Left colon (tissue), 2 donors: ENCODE data around the gene ZFPM1. TPM values are rescaled to one million over a fixed set of nuclear protein-coding genes. Genes with fewer than 3 reads are reported as not detected.
A peak's percentile ranks its signal among the peaks of the same experiment; 100 is the strongest.

ENCODE experiments used
- ATAC-seq: fragments of 200-7000 bp; cut with Tn5 transposase; one replicate; pipeline ENCODE4 v1.9.1; 2020; ENCODE audit warnings: mild to moderate bottlenecking, moderate library complexity
- DNase-seq, 2 donors: peaks; one replicate each; pipeline ENCODE4 v3.0.0-alpha.2; 2020
- intact Hi-C, 2 donors: fragments of 100-400 bp; cut with DNase I in 1 of 2; cut with micrococcal nuclease in 1 of 2; formaldehyde crosslinking; loops; one replicate each; pipeline versions ENCODE4 v1.11.2 to v1.14.0; 2022; cut with DNase I, micrococcal nuclease
- total RNA-seq, 2 donors: library from RNA; stranded (reverse); fragmentation: NEBNext Ultra II Directional; extraction: Animal tissue kit (Norgen Biotek cat#: 25700); gene quantifications; one replicate each; pipeline ENCODE4 v1.2.1, GENCODE V29; 2021
- donor health status: DM: no; HTN: no; CAD: no.
- donor health status: DM: yes; HTN: yes; CAD: no.

Gene ZFPM1
- total RNA-seq, 2 donors from 2014 or later, result 8.0 to 11.3 TPM

DNA sequence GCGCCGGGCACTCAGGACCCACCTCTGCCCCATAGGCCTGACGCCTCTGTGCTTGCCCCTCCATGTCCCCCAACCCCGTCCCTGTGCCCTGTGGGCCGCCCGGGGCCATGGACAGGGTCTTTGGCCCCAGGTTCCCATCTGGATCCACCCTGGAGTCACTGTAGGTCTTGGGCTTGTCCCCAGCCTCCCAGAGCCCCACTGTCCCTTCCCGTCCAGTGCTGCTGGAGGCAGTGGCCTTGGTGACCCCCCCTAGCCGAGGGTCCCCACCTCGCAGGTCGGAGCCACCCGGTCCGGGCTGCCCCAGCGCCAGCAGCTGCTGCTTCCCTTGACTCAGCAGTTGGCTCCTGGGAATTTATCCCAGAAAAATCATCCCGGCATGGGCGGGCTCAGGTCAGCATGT lies 49.3 kb downstream of the ZFPM1 start:
- DNase-seq, result no peak
- intact Hi-C loops, result no loop called here
- ATAC-seq, result no peak

GRCh38 chr16:88502776-88503280 lies 49.7 kb downstream of the ZFPM1 start:
- intact Hi-C loops, result no loop called here
- DNase-seq (no peak), ATAC-seq (no peak)

DNA sequence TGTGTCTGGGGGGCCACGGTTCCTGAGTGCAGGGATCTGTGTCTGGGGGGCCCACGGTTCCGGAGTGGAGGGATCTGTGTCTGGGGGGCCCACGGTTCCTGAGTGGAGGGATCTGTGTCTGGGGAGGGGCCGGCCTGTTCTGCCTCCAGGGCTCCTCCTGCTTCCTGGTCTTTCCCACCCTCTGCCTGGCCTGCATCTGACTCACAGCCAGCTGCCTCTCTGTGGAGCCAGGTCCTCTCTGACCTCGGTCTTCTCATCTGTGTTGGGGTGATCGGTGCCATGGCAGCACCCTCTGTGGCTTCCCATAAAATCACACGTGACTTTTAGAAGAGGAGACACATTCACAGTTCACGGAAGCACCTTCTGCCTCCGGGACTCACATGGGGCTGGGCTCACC lies 50.3 kb downstream of the ZFPM1 start:
- no peak for ATAC-seq
- intact Hi-C loops, result no loop called here
- no peak for DNase-seq

GRCh38 chr16:88503771-88504488 lies 50.9 kb downstream of the ZFPM1 start:
- ATAC-seq (no peak), DNase-seq (no peak)
- intact Hi-C loops, result no loop called here

- intact Hi-C loops, result no loop called here
- ATAC-seq, result peak; percentile 52
- peak in 1 of 2 donors; percentile 64 for DNase-seq
Observed at GRCh38 chr16:88504489-88505404, 51.7 kb downstream of the ZFPM1 start.

DNA sequence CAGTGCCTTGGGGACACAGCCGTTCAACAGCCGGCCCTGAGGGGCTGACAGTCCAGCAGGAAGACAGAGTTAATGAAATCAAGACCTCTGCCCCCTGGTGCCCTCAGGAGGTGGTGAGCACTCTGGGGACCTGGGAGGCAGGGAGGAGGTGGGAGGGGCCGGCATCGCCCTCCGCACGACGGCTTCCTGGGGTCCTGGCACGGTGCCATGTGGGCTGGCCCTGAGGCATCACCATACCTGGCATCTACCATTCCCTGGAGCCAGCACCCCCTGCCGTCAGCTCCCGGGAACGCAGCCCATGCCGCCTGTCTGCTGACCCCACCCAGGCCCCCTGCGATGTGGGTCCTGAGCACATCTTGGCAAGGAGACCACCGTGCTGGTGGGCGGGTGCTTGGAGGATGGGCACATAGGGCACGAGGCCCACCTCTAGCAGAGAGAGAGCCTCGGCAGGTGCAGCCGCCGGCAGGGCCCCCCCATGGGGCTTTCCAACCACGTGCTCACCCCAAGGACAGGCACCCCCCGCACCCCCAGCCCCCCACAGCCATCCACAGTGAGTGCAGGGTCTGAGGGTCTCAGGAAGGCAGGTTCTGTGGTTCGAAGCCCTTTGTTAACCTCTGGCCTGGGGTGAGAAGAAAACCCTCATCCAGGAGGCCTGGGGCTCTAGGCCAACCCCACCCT lies 52.5 kb downstream of the ZFPM1 start:
- intact Hi-C loops, result no loop called here
- peak; percentile 78 for ATAC-seq
- peak; percentile 85 to 93 for DNase-seq

DNA sequence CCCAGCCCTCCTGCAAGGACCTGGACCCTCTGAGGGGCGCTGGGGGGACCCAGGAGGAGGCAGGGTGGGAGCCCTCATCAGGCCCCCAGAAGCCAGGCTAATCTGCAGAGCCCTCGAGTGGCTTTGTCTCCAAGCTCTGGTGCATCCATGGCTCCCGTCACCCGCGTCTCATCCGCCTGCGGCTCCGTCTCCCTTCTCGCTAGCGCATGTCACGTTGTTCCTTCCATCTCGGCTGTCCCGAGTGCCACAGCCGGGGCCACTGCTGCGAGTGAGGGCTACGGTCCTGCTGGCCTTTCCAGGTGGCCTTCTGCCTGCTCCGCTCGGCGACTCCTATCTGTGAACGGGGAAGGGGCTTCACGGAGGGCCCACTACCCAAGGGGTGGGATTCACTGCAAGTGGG lies 53.6 kb downstream of the ZFPM1 start:
- ATAC-seq, result no peak
- intact Hi-C loops, result no loop called here

DNA sequence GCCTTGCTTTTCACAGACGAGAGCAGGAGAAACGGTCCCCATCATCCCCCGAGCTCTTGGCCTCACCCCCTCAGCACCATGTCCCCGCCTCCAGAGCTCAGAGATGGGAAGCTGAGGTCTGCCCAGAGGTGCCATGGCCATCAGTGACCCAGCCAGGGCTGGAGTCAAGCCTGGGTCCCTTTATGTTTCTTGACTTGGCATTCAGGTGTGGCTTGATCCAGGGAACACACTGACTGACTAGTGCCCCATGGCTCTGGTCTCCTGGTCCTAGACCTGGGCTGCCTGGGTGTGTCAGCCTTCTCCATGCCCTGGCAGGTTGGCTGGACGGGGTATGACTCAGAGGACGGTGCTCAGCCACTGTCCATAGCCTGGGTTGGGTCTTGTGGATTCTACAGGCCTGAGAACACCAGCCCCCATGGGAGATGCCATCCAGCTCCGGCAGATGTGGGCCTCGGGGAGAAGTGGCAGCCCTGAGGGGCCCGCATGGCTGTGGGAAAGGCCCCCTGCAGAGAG lies 54.2 kb downstream of the ZFPM1 start:
- ATAC-seq (no peak), DNase-seq (no peak)
- intact Hi-C loops, result no loop called here

More for the DNA sequence above, 53.6 kb downstream of the ZFPM1 start:
- DNase-seq, result no peak

DNA sequence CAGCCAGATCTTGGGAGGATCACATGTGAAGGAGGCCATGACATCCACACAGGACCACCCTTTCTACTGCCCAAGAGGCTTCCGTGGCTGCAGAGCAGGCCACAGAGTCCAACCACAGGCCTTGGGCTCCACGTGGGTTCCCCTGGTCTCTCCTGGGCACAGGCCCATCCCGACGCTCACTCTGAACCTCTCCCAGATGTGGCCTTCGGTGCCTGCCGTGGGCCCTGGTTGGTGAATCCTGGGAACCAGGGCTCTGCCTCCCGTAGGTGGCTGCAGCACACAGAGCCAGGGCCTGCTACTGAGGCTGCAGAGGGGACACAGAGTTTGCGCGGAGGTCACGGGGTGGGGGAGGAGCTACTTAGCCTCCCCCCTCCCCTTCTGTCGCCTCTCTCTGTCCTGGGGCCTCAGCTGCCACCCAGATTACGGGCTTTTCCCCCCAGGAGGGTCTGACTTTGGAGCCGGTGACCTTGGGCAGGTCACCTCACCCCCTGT lies 55.3 kb downstream of the ZFPM1 start:
- ATAC-seq (no peak), DNase-seq (no peak)
- intact Hi-C loops, result no loop called here

DNA sequence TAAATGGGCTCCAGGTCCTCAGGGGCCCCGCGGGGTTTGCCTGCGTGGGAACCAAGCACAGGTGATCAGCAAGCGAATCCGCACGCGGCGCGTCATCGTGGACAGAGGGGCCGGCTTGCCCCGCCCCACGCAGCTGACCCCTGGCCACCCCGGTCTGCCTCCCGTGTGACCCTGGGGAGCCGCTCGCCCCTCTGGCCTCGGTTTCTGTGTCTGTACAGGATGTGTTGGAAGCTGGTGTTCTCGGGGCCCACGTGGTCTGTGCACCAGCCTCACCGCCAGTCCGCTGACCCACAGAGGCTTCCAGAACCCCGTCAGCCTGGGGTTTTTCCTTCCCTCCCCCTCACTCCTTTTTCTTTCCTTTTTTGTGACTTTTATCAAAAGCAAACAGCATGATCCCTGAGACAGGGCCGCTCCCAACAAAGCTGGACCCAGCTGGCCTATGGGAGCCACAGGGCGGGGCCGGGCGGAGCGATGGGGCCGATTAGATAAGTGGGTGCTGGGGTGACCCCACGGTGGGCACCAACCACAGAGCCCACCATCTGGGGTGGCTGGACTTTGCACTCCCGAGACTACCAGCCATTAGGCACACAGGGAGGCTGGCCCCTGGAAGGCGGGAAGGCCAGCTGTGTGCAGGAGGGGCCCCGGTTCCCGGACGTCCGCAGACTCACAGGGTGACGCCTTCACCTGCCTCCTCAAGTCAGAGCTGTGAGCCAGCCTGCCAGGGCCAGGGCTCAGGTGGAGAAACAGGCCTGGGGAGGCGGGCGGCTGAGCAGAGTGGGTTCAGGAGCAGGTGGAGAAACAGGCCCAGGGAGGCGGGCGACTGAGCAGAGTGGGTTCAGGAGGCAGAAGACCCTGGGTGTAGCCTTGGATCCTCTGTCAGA lies 56.0 kb downstream of the ZFPM1 start:
- peak; percentile 75 for ATAC-seq

GRCh38 chr16:88509749-88510069 lies 56.6 kb downstream of the ZFPM1 start:
- intact Hi-C loops, result no loop called here

More for the DNA sequence above, 56.0 kb downstream of the ZFPM1 start:
- intact Hi-C loops, result no loop called here
- DNase-seq, result peak; percentile 52 to 67

GRCh38 chr16:88510091-88510994 lies 57.3 kb downstream of the ZFPM1 start:
- ATAC-seq, result no peak
- no peak for DNase-seq
- intact Hi-C loops, result no loop called here

More at GRCh38 chr16:88509749-88510069, 56.6 kb downstream of the ZFPM1 start:
- no peak for DNase-seq
- no peak for ATAC-seq

DNA sequence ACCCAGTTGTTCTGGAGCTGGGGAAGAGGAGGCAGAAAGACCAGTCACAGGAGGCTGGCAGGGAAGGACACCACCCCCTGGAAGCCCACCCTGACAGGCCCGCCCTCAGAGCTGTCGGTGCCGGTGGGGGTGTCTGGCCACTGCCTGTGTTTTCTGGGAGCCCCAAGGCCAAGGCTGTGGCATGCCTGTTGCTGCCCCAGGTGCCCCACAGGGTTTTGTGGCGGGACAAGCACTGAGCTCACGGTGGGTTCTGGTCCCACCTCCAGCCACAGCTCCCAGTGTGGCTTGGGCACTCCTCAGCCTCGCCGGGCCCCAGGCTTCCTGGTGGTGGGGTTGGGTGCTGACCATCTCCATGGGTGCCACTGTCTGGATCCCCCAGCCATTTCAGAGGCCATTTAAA lies 58.0 kb downstream of the ZFPM1 start:
- DNase-seq (no peak), ATAC-seq (no peak)
- intact Hi-C loops, result no loop called here

- intact Hi-C loops, result no loop called here
- DNase-seq, result no peak
- no peak for ATAC-seq
Observed at GRCh38 chr16:88511906-88512305, 58.8 kb downstream of the ZFPM1 start.

DNA sequence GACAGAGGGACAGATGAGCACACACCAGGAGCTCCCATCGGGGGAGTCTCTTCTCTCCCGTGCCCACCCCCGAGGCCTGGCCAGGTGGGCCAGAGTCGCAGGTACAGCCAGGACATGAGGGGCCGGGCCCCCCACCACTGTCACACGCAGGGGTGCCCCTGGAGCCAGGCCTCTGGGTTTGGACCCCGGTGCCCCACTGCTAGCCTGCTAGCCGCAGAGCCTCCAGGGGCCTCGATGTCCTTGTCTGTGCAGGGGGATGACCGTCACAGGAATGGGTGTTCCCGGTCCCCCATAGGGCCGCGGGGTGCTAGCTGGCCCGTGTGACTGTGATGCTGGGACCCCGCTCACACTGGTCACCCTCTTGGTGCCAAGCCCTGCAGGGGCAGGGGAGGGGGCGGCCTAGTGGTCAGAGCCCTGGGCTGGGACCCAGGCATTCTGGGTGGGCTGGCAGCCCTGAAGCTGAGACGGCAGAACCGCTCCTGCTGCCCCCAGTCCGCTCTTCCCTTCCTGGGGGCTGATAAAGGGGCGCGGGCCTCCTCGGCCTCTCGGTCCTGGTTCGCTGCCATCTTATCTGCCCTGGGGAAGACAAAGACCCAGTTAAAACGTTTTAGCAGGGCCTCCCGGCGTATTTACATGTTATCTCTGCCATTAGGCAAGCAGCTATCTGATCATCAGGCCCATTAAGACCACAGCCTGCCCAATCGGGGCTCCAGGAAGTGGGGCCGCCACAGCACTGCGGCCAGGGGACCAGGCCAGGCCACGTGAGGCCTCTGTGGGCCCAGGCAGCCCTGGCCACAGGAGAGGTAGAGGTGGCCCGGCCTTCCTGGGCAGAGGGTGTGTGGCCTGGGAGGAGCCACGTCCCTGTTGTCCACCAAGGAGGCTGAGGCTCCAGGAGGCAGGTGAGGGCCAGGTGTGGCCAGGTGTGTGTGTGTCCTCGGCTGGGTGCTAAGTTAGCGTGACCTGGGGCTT lies 59.9 kb downstream of the ZFPM1 start:
- DNase-seq (no peak), ATAC-seq (no peak)
- intact Hi-C loops, result no loop called here

DNA sequence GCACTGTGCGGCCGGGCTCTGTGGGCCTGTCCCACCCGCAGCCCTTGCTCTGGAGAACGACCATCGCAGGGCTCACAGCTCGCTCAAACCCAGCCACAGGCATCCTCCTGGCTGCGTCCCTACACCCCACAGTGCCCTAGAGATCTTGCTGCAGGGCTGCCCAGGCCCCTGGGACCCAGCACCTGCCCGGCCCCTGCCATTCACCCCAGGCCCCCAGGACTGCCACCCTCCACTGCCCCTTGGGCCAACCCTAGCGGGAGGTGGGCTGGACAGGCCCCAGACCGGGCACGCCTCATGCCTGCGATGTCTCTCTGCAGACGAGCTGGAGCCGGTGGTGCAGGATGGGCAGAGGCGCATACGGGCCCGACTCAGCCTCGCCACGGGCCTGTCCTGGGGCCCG lies 61.0 kb downstream of the ZFPM1 start:
- ATAC-seq, result no peak
- intact Hi-C loops, result no loop called here
- DNase-seq, result no peak
